Measurements from ENCODE around the gene LRFN2. TPM values are rescaled to one million over a fixed set of nuclear protein-coding genes. Genes with fewer than 3 reads are reported as not detected.

LRFN2 gene
- total RNA-seq, 2 donors from 2014 or later: 0.62 TPM; not detected in 1

GRCh38 chr6:40526036-40526435, 61.1 kb downstream of the LRFN2 start:
- no peak overlapping the region for H3K27ac ChIP-seq
- no peak for DNase-seq (ENCODE audit: low spot score)
- no peak overlapping the region for H3K4me3 ChIP-seq
- intact Hi-C loops (cut with DNase I): no loop called here
- no peaks in the 10 kb centered on the region for H3K4me1 ChIP-seq (replicated peaks)
- H3K36me3 ChIP-seq: no peaks in the 10 kb centered on the region
- H3K9me3 ChIP-seq: no peaks in the 10 kb centered on the region
- no peak for TF ChIP-seq POLR2AphosphoS5 (IDR thresholded peaks at IDR 0.05)
- no peak for TF ChIP-seq CTCF (IDR thresholded peaks at IDR 0.05)
- no peak for TF ChIP-seq POLR2A (IDR thresholded peaks at IDR 0.05)
- H3K27me3 ChIP-seq (replicated peaks; ENCODE audit: insufficient read depth): no peaks in the 10 kb centered on the region
- WGBS: 69% methylated on average over 6 of the region's 6 CpGs

GRCh38 chr6:40524797-40525585, 62.2 kb downstream of the LRFN2 start:
- Histone ChIP-seq H3K4me1 (replicated peaks) (no peaks in the 10 kb centered on the region), H3K27me3 (replicated peaks; ENCODE audit: insufficient read depth) (peaks cover 4% of the 10 kb centered on the region), H3K27ac (no peak overlapping the region), H3K4me3 (no peak overlapping the region), H3K36me3 (no peaks in the 10 kb centered on the region), H3K9me3 (no peaks in the 10 kb centered on the region)
- WGBS: 76% methylated on average over 6 of the region's 6 CpGs
- TF ChIP-seq POLR2A (IDR thresholded peaks at IDR 0.05) (no peak), CTCF (IDR thresholded peaks at IDR 0.05) (no peak), POLR2AphosphoS5 (IDR thresholded peaks at IDR 0.05) (no peak)
- intact Hi-C loops (cut with DNase I): no loop called here
- no peak for DNase-seq (ENCODE audit: low spot score)

DNA sequence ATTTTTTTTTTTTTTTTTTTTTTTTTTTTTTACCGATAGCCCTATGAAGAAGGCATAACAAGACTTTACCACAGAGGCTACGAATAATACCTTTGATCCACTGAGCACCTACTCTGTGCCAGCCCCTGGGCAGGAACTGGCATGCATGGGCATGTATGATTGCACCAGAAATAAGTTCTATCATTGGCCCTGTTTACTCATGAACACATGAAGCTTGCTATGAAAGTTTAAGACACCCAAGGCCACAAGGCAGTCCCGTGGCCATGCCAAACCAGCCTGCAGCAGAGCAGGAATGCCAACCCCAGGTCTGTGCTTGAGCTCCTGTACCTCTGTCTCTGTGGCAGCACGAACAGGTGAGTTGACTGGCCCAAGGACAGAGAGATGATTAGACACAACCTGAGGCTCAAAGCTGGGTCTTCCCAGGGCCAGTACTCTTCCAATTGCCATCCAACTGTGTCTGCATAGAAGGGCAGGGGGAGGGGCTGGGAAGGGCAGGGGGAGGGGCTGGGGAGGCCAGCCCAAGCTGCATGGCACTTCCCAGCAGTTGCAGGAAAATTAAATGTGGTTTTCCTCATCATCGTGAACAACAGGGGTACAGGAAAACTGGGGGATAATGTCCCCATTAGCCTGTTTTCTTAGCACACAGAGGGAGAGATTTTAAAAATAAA, 63.5 kb downstream of the LRFN2 start:
- WGBS: 50% methylated on average over 5 of the region's 5 CpGs
- no peak for DNase-seq (ENCODE audit: low spot score)
- Histone ChIP-seq H3K27me3 (replicated peaks; ENCODE audit: insufficient read depth) (peaks cover 5% of the 10 kb centered on the region), H3K4me3 (no peak overlapping the region), H3K4me1 (replicated peaks) (no peaks in the 10 kb centered on the region), H3K9me3 (no peaks in the 10 kb centered on the region), H3K36me3 (no peaks in the 10 kb centered on the region), H3K27ac (no peak overlapping the region)
- no peak for TF ChIP-seq POLR2AphosphoS5 (IDR thresholded peaks at IDR 0.05)
- TF ChIP-seq CTCF (IDR thresholded peaks at IDR 0.05): no peak
- no peak for TF ChIP-seq POLR2A (IDR thresholded peaks at IDR 0.05)
- intact Hi-C loops (cut with DNase I): no loop called here

DNA sequence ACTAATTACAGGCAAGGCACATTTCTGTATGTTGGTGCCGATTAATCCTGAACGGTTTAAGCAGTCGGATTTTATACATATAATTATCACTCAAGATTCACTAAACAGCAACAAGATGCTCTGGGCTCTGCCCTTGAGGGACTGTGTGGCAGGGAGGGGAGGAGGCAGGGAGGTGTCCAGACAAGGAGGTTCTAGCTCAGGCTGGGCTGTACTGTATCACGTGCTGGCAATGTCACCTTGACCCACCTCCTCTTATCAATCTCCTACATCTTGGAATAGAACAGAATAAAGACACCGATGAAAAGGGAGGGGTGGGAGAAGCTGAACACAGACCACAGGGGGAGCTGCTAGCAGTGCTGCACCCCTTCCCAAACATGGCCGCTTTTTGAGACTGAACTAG, 65.7 kb downstream of the LRFN2 start:
- WGBS: 66% methylated on average over 6 of the region's 6 CpGs
- H3K4me1 ChIP-seq (replicated peaks): no peaks in the 10 kb centered on the region
- H3K27ac ChIP-seq: no peak overlapping the region
- no peaks in the 10 kb centered on the region for H3K36me3 ChIP-seq
- intact Hi-C loops (cut with DNase I): no loop called here
- DNase-seq (ENCODE audit: low spot score): no peak
- TF ChIP-seq POLR2A (IDR thresholded peaks at IDR 0.05) (no peak), POLR2AphosphoS5 (IDR thresholded peaks at IDR 0.05) (no peak), CTCF (IDR thresholded peaks at IDR 0.05) (no peak)
- no peak overlapping the region for H3K4me3 ChIP-seq
- H3K27me3 ChIP-seq (replicated peaks; ENCODE audit: insufficient read depth): peaks cover 5% of the 10 kb centered on the region
- H3K9me3 ChIP-seq: no peaks in the 10 kb centered on the region

All from prostate gland (tissue), 2 donors.